Activated gamma-delta T cell (primary cell): ENCODE results near the gene KIF5A.
"Not testable (repeated sequence)": the region's sequence is repeated elsewhere in the genome, so short reads cannot be mapped to it uniquely, and the experiment has no call there.

Experiments used
- DNase-seq: peaks from one replicate; lab custom pipeline; 2025; lab: John Stamatoyannopoulos, UW

Gene KIF5A

GRCh38 chr12:57554897-57555296, 5.1 kb downstream of the KIF5A start:
- DNase-seq: no peak

GRCh38 chr12:57558864-57559263, 9.0 kb downstream of the KIF5A start:
- DNase-seq: no peak

GRCh38 chr12:57560516-57560915, 10.7 kb downstream of the KIF5A start:
- DNase-seq: no peak

GRCh38 chr12:57561117-57561516, 11.3 kb downstream of the KIF5A start:
- DNase-seq: not testable (repeated sequence)

- DNase-seq: no peak
Measured at GRCh38 chr12:57563358-57563757, 13.5 kb downstream of the KIF5A start.

- no peak for DNase-seq
Measured at GRCh38 chr12:57564178-57564740, 14.4 kb downstream of the KIF5A start.

- DNase-seq: no peak
Measured at GRCh38 chr12:57568838-57569237, 19.0 kb downstream of the KIF5A start.

- no peak for DNase-seq
Measured at GRCh38 chr12:57569858-57570257, 20.0 kb downstream of the KIF5A start.

GRCh38 chr12:57570438-57570837, 20.6 kb downstream of the KIF5A start:
- not testable (repeated sequence) for DNase-seq

- DNase-seq: no peak
Measured at GRCh38 chr12:57571926-57572762, 22.3 kb downstream of the KIF5A start.

GRCh38 chr12:57574795-57575194, 25.0 kb downstream of the KIF5A start:
- no peak for DNase-seq

GRCh38 chr12:57575771-57576612, 26.1 kb downstream of the KIF5A start:
- DNase-seq: no peak

GRCh38 chr12:57576613-57577160, 26.8 kb downstream of the KIF5A start:
- no peak for DNase-seq

GRCh38 chr12:57577981-57578758, 28.3 kb downstream of the KIF5A start:
- DNase-seq: no peak

GRCh38 chr12:57579011-57579410, 29.2 kb downstream of the KIF5A start:
- DNase-seq: no peak

GRCh38 chr12:57579677-57580465, 30.0 kb downstream of the KIF5A start:
- no peak for DNase-seq

- DNase-seq: no peak
Measured at GRCh38 chr12:57580466-57580795, 30.6 kb downstream of the KIF5A start.

- DNase-seq: no peak
Measured at GRCh38 chr12:57581802-57582201, 32.0 kb downstream of the KIF5A start.

GRCh38 chr12:57582440-57582839, 32.6 kb downstream of the KIF5A start:
- no peak for DNase-seq

GRCh38 chr12:57583008-57583831, 33.4 kb downstream of the KIF5A start:
- DNase-seq: no peak
